Colonic mucosa (tissue), 4 donors: ENCODE measurements around the gene AUTS2. TPM values are rescaled to one million over a fixed set of nuclear protein-coding genes. Genes with fewer than 3 reads are reported as not detected.

ENCODE experiments used
- DNase-seq: peaks from one replicate; pipeline ENCODE4 v3.0.0-alpha.2; 2020
- H3K27ac ChIP-seq: fragments of 200-600 bp; one replicate; pipeline ENCODE4 v1.8.0; 2021
- H3K27me3 ChIP-seq: fragments of 200-600 bp; one replicate; pipeline ENCODE4 v1.8.0; 2021
- H3K36me3 ChIP-seq: fragments of 200-600 bp; one replicate; pipeline ENCODE4 v1.8.0; 2021
- H3K4me1 ChIP-seq: fragments of 200-600 bp; one replicate; pipeline ENCODE4 v1.8.0; 2021; ENCODE audit warnings: mild to moderate bottlenecking
- H3K4me3 ChIP-seq: fragments of 200-600 bp; one replicate; pipeline ENCODE4 v1.8.0; 2021
- H3K9ac ChIP-seq, 2 donors: one replicate each; pipeline ENCODE4 v1.7.0; 2013; ENCODE audit warnings: control low read depth in 2 of 2, low read depth in 2 of 2, low read length in 2 of 2
- H3K9me3 ChIP-seq: fragments of 200-600 bp; one replicate; pipeline ENCODE4 v1.8.0; 2021
- intact Hi-C: fragments of 100-400 bp; cut with DNase I; formaldehyde crosslinking; loops from one replicate; pipeline ENCODE4 v1.14.1; 2022
- total RNA-seq, 2 donors: library from RNA; stranded (reverse); fragmentation: NEBNext Ultra II Directional in 1 of 2; extraction: Animal tissue kit (Norgen Biotek cat#: 25700) in 1 of 2; gene quantifications; one replicate each; pipeline ENCODE4 v1.2.1, GENCODE V29; 2021
- TF ChIP-seq, protein P1 (sequence below): fragments of 200-600 bp; IDR thresholded peaks from one replicate; pipeline ENCODE4 v1.8.0; 2022; ENCODE audit warnings: antibody characterized with exemption, mild to moderate bottlenecking
- donor health status: healthy.
- donor health status: DM: no; HTN: no; CAD: no.
- donor health status: DM: no; HTN: no; CAD: no.

AUTS2 gene
- total RNA-seq, 2 donors from 2014 or later, result 39.8 to 42.3 TPM

DNA sequence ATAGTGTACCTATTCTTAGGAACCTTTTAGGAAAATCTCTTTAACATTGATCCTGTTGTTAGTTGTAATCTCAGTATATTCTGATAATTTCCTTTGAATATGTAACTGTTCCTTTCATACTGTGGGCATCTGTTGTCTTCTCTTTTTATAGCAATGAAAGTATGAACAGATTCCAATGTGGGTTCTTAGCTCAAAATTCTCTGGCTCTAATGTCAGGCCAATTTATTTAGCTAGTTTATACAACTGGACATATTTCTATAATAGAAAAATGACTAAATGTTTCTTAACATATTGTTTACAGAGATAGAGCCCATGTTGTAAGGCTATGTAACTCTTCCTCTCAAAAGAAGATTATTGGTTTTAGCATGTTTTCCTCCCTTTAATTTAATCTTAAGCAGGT lies 363.2 kb downstream of the AUTS2 start:
- Histone ChIP-seq H3K9ac (no peak overlapping the region), H3K27ac (no peak overlapping the region), H3K4me3 (no peak overlapping the region), H3K36me3 (no peaks in the 10 kb centered on the region), H3K4me1 (no peaks in the 10 kb centered on the region), H3K9me3 (no peaks in the 10 kb centered on the region), H3K27me3 (no peaks in the 10 kb centered on the region)
- TF ChIP-seq, protein P1, sequence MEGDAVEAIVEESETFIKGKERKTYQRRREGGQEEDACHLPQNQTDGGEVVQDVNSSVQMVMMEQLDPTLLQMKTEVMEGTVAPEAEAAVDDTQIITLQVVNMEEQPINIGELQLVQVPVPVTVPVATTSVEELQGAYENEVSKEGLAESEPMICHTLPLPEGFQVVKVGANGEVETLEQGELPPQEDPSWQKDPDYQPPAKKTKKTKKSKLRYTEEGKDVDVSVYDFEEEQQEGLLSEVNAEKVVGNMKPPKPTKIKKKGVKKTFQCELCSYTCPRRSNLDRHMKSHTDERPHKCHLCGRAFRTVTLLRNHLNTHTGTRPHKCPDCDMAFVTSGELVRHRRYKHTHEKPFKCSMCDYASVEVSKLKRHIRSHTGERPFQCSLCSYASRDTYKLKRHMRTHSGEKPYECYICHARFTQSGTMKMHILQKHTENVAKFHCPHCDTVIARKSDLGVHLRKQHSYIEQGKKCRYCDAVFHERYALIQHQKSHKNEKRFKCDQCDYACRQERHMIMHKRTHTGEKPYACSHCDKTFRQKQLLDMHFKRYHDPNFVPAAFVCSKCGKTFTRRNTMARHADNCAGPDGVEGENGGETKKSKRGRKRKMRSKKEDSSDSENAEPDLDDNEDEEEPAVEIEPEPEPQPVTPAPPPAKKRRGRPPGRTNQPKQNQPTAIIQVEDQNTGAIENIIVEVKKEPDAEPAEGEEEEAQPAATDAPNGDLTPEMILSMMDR, result no peak
- intact Hi-C loops, result no loop called here
- no peak for DNase-seq

DNA sequence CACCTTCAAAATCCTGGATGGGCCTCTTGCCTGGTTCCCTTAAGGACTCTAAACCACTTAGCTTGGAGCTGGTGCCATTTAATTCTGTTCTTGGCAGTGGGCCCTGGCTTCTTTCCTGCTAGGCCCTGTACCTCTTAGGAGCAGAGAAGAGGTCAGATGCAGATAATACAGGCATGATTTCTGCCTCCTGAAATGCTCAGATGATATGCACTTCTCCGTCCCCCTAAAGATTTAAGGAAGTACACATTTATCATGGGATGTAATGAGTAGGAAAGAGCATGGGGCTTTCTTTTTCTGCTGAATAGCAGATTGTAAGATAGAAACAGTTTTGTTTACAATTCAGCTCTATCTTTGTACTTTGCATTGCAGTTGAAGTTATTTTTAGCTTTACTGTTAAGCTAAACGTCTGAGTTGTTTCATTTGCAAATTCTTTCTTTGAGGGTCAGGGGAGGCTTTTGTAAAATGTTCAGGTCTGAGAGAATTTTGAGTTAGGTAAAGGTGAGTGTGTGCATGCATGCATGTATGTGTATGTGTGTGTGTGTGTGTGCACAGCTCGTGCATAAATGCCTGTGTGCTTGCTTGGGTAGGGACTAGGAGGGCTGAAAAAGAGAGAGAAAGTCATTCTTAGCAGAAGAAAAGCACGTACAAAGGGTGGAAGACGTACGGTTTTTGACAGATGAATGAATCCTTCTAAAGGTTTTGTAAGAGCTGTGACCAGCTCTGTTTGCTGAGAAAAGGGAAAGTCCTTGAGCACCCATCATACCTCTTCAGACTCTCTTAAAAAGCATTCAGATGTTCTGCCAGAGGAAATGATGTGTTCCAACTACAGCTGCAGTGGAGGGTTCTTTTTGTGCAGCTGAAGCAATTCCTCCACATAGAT lies 364.2 kb downstream of the AUTS2 start:
- Histone ChIP-seq H3K9me3 (no peaks in the 10 kb centered on the region), H3K27me3 (no peaks in the 10 kb centered on the region), H3K27ac (no peak overlapping the region), H3K4me1 (no peaks in the 10 kb centered on the region), H3K9ac (no peak overlapping the region), H3K36me3 (no peaks in the 10 kb centered on the region), H3K4me3 (no peak overlapping the region)
- no peak for DNase-seq
- TF ChIP-seq, protein P1, result no peak
- intact Hi-C loops, result no loop called here

GRCh38 chr7:69963393-69963792 lies 365.1 kb downstream of the AUTS2 start:
- no peak for DNase-seq
- Histone ChIP-seq H3K4me3 (no peak overlapping the region), H3K36me3 (no peaks in the 10 kb centered on the region), H3K9ac (no peak overlapping the region), H3K4me1 (no peaks in the 10 kb centered on the region), H3K27me3 (no peaks in the 10 kb centered on the region), H3K27ac (no peak overlapping the region), H3K9me3 (no peaks in the 10 kb centered on the region)
- intact Hi-C loops, result no loop called here
- TF ChIP-seq, protein P1, result no peak

DNA sequence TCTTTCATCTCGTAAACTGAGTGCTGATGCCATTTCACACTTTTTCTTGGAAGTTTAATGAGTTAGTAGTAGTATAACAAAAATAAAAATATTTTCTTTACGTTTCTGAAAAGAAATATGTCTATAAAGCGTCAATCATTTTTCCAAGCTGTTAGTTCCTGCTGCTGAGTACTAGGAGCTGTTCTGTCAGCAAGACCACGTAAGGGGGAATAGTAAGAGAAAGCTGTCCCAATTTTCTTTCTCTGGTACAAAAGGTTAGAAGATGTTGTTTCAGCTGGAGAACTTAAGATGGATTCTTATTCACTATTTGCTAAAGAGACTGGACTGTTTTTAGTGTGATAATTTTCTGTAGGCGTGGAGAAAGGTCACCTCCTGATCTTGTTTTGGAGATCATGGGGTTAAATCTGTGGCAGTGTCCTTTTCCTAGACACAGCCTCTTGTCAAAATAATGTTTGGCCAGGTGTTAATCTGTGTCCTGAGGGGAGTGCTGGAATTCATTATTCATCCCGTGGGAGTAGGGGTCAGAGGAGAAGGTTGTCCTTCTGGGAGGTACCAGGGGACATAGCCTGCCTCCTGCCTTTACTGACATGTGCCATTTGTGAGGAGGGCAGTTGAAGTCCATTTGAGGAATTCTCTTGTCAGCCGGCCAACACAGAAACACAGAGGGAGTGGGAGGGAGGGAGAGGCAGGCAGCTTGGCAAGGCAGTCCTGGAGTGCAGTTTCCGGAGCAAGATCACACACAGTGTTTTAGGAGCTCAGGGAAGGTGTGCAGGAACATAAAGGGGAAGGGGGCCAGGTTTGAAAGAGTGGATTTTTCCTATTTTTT lies 368.7 kb downstream of the AUTS2 start:
- Histone ChIP-seq H3K27ac (no peak overlapping the region), H3K4me1 (no peaks in the 10 kb centered on the region), H3K9me3 (no peaks in the 10 kb centered on the region), H3K4me3 (no peak overlapping the region), H3K36me3 (no peaks in the 10 kb centered on the region), H3K9ac (no peak overlapping the region), H3K27me3 (no peaks in the 10 kb centered on the region)
- TF ChIP-seq, protein P1, result no peak
- DNase-seq, result no peak
- intact Hi-C loops, result no loop called here

DNA sequence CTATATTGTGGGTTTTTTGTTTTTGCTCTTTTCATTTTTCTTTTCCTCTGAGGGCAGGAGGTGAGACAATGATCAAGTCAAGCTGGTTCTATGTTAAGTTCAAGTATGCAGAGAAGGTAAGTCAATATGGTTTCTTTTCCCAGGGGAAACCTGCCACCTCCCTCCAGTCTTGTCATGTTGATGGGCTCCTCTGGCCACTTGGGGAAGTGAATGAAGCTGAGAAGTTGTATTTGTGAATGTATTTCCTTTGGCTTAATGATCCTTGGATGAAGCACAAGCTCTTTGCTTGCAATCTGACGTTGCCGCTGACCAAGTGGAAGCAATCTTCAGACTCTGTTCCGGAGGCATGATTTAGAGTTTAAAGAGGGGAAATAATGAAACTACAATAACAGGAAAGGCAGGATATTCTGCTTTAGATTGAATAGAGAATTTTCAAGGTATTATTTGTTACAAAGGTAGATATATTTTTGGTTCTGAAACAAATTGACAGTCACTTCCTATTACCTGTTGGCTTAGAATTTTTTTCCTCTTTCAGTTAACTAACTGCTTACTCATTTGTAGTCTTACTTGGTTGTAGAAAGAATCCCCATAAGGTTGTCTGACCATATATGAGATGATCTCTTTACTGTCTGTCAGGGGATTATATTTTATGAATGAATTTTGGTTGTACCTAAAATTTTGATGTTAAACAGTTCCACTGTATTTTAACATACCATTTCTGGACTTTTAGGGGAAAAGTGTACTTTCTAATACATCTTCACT lies 369.6 kb downstream of the AUTS2 start:
- no peaks in the 10 kb centered on the region for H3K9me3 ChIP-seq
- DNase-seq, result no peak
- no peak overlapping the region for H3K9ac ChIP-seq
- no peaks in the 10 kb centered on the region for H3K4me1 ChIP-seq
- H3K27ac ChIP-seq, result no peak overlapping the region
- TF ChIP-seq, protein P1, result no peak
- H3K27me3 ChIP-seq, result no peaks in the 10 kb centered on the region
- intact Hi-C loops, result no loop called here
- no peak overlapping the region for H3K4me3 ChIP-seq
- no peaks in the 10 kb centered on the region for H3K36me3 ChIP-seq
